NCI-H128 (cell line): ENCODE measurements around the gene SDR39U1.

Experiments
- DNase-seq: peaks from one replicate; lab custom pipeline; 2025; ENCODE audit not compliant: unreplicated experiment; lab: John Stamatoyannopoulos, UW

Gene SDR39U1

DNA sequence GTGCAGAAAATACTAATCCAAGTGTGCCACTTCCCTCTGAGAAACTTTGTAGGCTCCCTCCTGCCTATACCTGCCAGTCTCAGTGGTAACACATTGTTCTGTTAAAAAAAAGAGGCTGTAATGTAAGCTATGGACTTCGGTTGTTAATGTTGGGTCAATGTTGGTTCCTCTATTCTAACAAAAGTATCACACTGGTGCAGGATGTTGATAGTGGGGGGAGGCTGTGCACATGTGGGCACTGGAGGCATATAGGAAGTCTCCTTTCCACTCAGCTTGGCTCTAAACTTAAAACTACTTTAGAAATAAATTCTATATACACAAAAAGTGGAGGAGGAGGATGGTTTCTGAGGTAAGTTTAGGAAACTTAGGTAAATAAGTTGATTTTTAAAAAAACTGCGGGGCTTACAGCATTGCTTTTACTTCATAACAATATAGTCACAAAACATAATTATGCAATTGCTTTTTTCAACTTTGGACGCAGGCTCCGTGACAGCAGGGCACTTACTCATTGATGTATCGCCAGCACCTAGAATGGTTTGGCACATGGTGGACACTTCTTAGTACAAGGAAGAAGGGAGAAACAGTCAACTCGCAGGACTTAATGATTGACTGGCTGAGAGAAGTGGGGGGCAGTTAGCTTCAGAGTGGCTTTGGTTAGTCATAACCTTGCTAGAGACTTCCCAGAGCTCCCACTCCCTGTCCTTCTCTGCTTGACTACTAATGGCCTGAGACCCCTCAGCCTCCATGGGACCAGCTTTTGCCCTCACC, 51.7 kb downstream of the SDR39U1 start:
- DNase-seq = no peak
